ENCODE data around the gene AKT1S1. TPM values are rescaled to one million over a fixed set of nuclear protein-coding genes. Genes with fewer than 3 reads are reported as not detected.
A peak's percentile ranks its signal among the peaks of the same experiment; 100 is the strongest.

The AKT1S1 gene
- total RNA-seq, 1 donor from 2014 or later, result 48.8 TPM

- Mint-ChIP-seq H3K9me3 (ENCODE audit: low read depth) (no peaks in the 10 kb centered on the region), H3K4me3 (ENCODE audit: low read depth) (no peak overlapping the region), H3K27me3 (no peaks in the 10 kb centered on the region), H3K27ac (no peak overlapping the region), H3K36me3 (ENCODE audit: insufficient read depth) (peaks cover 6% of the 10 kb centered on the region), H3K4me1 (ENCODE audit: low read depth) (peaks cover 19% of the 10 kb centered on the region)
- DNase-seq (ENCODE audit: low spot score, unreplicated experiment), result no peak
- TF ChIP-seq, protein P1, sequence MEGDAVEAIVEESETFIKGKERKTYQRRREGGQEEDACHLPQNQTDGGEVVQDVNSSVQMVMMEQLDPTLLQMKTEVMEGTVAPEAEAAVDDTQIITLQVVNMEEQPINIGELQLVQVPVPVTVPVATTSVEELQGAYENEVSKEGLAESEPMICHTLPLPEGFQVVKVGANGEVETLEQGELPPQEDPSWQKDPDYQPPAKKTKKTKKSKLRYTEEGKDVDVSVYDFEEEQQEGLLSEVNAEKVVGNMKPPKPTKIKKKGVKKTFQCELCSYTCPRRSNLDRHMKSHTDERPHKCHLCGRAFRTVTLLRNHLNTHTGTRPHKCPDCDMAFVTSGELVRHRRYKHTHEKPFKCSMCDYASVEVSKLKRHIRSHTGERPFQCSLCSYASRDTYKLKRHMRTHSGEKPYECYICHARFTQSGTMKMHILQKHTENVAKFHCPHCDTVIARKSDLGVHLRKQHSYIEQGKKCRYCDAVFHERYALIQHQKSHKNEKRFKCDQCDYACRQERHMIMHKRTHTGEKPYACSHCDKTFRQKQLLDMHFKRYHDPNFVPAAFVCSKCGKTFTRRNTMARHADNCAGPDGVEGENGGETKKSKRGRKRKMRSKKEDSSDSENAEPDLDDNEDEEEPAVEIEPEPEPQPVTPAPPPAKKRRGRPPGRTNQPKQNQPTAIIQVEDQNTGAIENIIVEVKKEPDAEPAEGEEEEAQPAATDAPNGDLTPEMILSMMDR (IDR thresholded peaks at IDR 0.05; ENCODE audit: unreplicated experiment), result no peak
Observed at GRCh38 chr19:49870309-49870901, 6.8 kb downstream of the AKT1S1 start.

GRCh38 chr19:49869484-49870308, 7.5 kb downstream of the AKT1S1 start:
- Mint-ChIP-seq H3K36me3 (ENCODE audit: insufficient read depth) (peaks cover 9% of the 10 kb centered on the region), H3K27ac (no peak overlapping the region), H3K4me3 (ENCODE audit: low read depth) (no peak overlapping the region), H3K27me3 (no peaks in the 10 kb centered on the region), H3K9me3 (ENCODE audit: low read depth) (no peaks in the 10 kb centered on the region), H3K4me1 (ENCODE audit: low read depth) (peaks cover 18% of the 10 kb centered on the region)
- DNase-seq (ENCODE audit: low spot score, unreplicated experiment), result peak; percentile 92
- TF ChIP-seq, protein P1 (IDR thresholded peaks at IDR 0.05; ENCODE audit: unreplicated experiment), result no peak

- Mint-ChIP-seq H3K36me3 (ENCODE audit: insufficient read depth) (peaks cover 11% of the 10 kb centered on the region), H3K4me3 (ENCODE audit: low read depth) (no peak overlapping the region), H3K27ac (no peak overlapping the region), H3K4me1 (ENCODE audit: low read depth) (peaks cover 18% of the 10 kb centered on the region), H3K27me3 (no peaks in the 10 kb centered on the region), H3K9me3 (ENCODE audit: low read depth) (no peaks in the 10 kb centered on the region)
- TF ChIP-seq, protein P1 (IDR thresholded peaks at IDR 0.05; ENCODE audit: unreplicated experiment), result no peak
- no peak for DNase-seq (ENCODE audit: low spot score, unreplicated experiment)
Observed at GRCh38 chr19:49869009-49869483, 8.1 kb downstream of the AKT1S1 start.

DNA sequence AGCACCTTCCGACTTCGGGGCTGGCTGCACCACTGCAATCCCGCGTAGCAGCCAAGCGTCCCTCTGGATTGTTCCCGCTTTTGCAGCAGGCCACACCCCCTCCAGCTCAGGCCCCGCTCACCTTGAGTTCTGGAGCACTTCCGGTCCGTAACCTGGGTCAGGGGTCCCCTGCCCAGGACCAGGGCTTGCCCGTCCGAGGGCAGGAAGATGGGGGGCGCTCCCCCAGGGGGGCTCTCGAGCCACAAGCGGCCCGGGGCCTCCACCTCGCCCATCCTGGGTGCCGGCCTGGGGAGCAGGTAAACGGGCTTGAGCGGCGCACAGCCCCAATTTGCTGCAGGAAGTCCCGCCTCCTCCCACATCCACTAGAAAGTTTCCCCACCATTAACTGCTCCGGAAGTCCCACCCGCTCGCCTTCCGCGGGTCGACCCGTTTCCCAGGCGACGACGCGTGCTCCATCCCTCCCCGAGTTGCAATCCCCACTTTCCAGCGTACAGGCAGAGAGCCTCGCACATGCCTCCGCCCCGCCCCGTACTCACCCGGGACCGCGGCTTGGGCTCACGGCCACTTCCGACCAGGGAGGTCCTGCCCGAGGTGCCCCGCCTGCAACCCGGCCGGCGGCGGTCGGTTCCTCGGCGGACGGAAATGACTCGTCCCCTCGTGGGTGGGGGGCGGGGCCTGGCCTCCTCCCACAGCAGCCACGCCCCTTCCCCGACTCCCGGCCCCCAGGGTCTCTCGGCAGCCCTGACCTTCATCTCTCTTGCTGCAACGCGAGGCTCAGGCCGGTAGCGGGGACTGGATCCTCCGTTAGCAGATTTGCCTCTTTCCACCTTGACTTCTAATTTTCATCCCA, 10.0 kb downstream of the AKT1S1 start, which contains the start of gene PNKP:
Gene PNKP (minus strand): TSS at position 644 of the 850 bp plus-strand sequence. CDS start 372 bp downstream, at position 272.
- Mint-ChIP-seq H3K27me3 (no peaks in the 10 kb centered on the region), H3K4me3 (ENCODE audit: low read depth) (no peak within 1 kb of the TSS), H3K36me3 (ENCODE audit: insufficient read depth) (peaks cover 15% of the 10 kb centered on the region), H3K9me3 (ENCODE audit: low read depth) (no peaks in the 10 kb centered on the region), H3K27ac (peak within 1 kb of the TSS; percentile 97), H3K4me1 (ENCODE audit: low read depth) (peaks cover 20% of the 10 kb centered on the region)
- TF ChIP-seq, protein P1 (IDR thresholded peaks at IDR 0.05; ENCODE audit: unreplicated experiment), result no peak
- DNase-seq (ENCODE audit: low spot score, unreplicated experiment), result peak; percentile 79

GRCh38 chr19:49864890-49865289, 12.3 kb downstream of the AKT1S1 start:
- TF ChIP-seq, protein P1 (IDR thresholded peaks at IDR 0.05; ENCODE audit: unreplicated experiment), result no peak
- no peak overlapping the region for H3K27ac Mint-ChIP-seq
- no peak for DNase-seq (ENCODE audit: low spot score, unreplicated experiment)
- no peaks in the 10 kb centered on the region for H3K9me3 Mint-ChIP-seq (ENCODE audit: low read depth)
- H3K4me1 Mint-ChIP-seq (ENCODE audit: low read depth), result peaks cover 14% of the 10 kb centered on the region
- no peak overlapping the region for H3K4me3 Mint-ChIP-seq (ENCODE audit: low read depth)
- H3K36me3 Mint-ChIP-seq (ENCODE audit: insufficient read depth), result peaks cover 19% of the 10 kb centered on the region
- no peaks in the 10 kb centered on the region for H3K27me3 Mint-ChIP-seq

All from progenitor cell of endocrine pancreas (in vitro differentiated cells).